ENCODE measurements around the gene MT1H.
A peak's percentile ranks its signal among the peaks of the same experiment; 100 is the strongest.
"Not testable (repeated sequence)": the region's sequence is repeated elsewhere in the genome, so short reads cannot be mapped to it uniquely, and the experiment has no call there.

The MT1H gene

GRCh38 chr16:56665286-56666261 is 4.0 kb upstream of the MT1H start:
- not testable (repeated sequence) for DNase-seq (ENCODE audit: low read depth in 3 of 3)

- DNase-seq (ENCODE audit: low read depth in 3 of 3) = peak in 1 of 3 experiments; percentile 29
Observed at GRCh38 chr16:56667581-56668571, 1.7 kb upstream of the MT1H start, which contains the start of gene MT1G. MT1G (minus strand) TSS chr16:56668065; CDS start chr16:56667993, 72 bp downstream.

- no peak for DNase-seq (ENCODE audit: low read depth in 3 of 3)
Observed at GRCh38 chr16:56669840-56670619, 416 bp downstream of the MT1H start.

GRCh38 chr16:56670620-56670934 is 963 bp downstream of the MT1H start:
- DNase-seq (ENCODE audit: low read depth in 3 of 3) = no peak

DNA sequence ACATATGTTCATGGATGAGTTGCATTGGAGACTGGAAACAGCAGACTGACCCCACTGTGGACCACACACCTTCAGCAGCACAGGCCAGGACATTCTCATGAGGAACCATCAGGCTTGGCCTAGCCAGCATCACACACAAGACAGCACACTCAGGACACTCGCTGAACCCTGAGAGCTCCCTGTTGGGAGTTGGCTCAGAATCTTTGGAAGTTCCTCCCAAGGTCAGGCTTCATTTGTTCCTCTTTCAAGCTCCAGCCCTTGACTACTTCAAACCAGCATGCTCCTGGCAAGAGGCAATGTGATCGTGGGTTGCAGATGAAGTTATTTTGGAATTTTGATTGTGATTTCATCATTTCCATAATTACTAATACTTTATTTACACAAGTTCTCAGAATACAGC is 2.1 kb downstream of the MT1H start:
- DNase-seq (ENCODE audit: low read depth in 3 of 3) = not testable (repeated sequence)

- DNase-seq (ENCODE audit: low read depth in 3 of 3) = not testable (repeated sequence)
Observed at GRCh38 chr16:56672171-56672570, 2.6 kb downstream of the MT1H start.

- no peak for DNase-seq (ENCODE audit: low read depth in 3 of 3)
Observed at GRCh38 chr16:56672761-56673536, 3.3 kb downstream of the MT1H start.

DNA sequence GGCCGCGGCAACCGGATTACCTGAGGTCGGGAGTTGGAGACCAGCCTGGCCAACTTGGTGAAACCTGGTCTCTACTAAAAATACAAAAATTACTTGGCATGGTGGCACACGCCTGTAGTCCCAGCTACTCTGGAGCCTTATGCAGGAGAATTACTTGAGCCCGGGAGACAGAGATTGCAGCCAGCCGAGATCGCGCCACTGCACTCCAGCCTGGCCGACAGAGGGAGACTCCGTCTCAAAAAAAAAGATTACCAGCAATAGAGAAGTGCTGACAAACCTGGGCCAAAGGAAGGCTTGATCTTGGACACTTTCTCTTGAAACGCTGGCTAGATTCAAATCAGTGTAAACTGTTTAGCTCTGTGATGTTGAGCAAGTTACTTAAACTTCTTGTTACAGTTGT is 4.3 kb downstream of the MT1H start:
- no peak for DNase-seq (ENCODE audit: low read depth in 3 of 3)

- DNase-seq (ENCODE audit: low read depth in 3 of 3) = not testable (repeated sequence)
Observed at GRCh38 chr16:56674570-56674969, 5.0 kb downstream of the MT1H start.

DNA sequence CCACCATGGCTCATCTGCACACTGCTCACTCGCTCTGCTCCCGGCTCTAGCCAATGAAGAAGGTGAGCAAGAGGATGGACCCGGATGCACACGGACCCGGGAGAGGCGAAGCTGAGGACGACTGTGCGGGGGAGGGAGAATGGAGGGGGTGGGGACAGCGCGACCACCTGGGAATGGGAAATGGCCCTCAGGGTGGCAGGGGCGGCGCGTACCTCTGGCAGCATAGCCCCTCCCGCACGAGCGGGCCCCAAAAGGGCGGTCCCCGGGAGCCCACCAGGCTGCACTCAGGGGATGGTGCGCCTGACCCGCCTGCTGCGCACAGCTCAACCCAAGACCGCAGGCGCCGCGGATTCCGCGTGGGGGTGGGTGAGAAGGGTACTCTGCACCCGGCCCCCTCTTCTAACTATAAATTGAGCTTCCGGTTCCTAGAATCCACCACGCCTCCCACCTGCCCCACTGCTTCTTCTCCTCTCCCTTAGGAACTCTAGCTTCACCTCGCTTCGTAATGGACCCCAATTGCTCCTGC is 6.1 kb downstream of the MT1H start:
- peak in 2 of 3 experiments; percentile 10 to 45 for DNase-seq (ENCODE audit: low read depth in 3 of 3)

GRCh38 chr16:56677474-56677873 is 7.9 kb downstream of the MT1H start:
- DNase-seq (ENCODE audit: low read depth in 3 of 3) = no peak

GRCh38 chr16:56679078-56679730 is 9.6 kb downstream of the MT1H start:
- DNase-seq (ENCODE audit: low read depth in 3 of 3) = no peak

- DNase-seq (ENCODE audit: low read depth in 3 of 3) = no peak
Observed at GRCh38 chr16:56679818-56680217, 10.2 kb downstream of the MT1H start.

DNA sequence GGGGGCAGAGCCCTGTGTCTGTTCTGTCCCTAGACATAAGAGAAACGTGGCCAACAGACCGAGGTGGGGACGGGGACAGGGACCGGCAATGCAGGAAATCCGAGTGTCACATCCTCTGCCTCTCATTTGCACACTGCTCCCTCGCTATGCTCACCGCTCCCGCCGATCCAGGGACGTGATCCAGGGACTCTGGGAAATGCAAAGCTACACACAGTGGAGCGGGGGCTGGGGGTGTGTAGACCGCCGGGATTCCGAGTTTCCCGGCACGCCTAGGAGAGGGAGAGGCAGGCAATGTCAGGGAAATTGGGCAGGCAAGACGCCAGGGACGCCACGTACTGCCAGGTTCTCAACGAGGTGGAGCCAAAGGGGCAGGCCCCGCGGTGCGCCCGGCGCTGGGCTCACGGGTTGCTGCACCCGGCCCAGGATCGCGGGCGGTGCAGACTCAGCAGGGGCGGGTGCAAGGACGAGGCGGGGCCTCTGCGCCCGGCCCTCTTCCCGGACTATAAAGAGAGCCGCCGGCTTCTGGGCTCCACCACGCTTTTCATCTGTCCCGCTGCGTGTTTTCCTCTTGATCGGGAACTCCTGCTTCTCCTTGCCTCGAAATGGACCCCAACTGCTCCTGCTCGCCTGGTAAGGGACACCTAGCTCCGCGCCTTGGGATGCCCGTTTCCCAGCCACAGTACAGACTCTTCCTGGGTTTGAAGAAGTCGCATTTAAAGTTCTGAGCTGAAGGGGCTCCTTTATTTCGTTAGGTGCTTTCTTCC is 12.5 kb downstream of the MT1H start, which contains the start of gene MT1X:
MT1X (plus strand) TSS at position 532 of the 764 bp plus-strand sequence; CDS start at position 603, 71 bp downstream.
- peak; percentile 81 to 91 (median 87) for DNase-seq (ENCODE audit: low read depth in 3 of 3)

- no peak for DNase-seq (ENCODE audit: low read depth in 3 of 3)
Observed at GRCh38 chr16:56682703-56683397, 13.2 kb downstream of the MT1H start.

GRCh38 chr16:56683424-56684172 is 14.0 kb downstream of the MT1H start:
- DNase-seq (ENCODE audit: low read depth in 3 of 3) = no peak

GRCh38 chr16:56684256-56684925 is 14.8 kb downstream of the MT1H start:
- no peak for DNase-seq (ENCODE audit: low read depth in 3 of 3)

Data from stimulated activated CD4-positive, alpha-beta T cell treated with anti-CD3 and anti-CD28 coated beads, TNF-alpha, amount 100 ng/mL, for 24 hours (primary cell).